Keratinocyte (primary cell): Measurements from ENCODE around the gene VSIG8. TPM values are rescaled to one million over a fixed set of nuclear protein-coding genes. Genes with fewer than 3 reads are reported as not detected.

ENCODE experiments used
- DNase-seq: peaks from one replicate; pipeline ENCODE4 v3.0.0-alpha.2; 2011; ENCODE audit warnings: low read depth, missing footprints, low spot score
- FAIRE-seq: peaks from 2 replicates; lab custom pipeline; 2011; peaks lifted over from hg19 to GRCh38; lab: Jason Lieb, UNC
- H2AFZ ChIP-seq: 2 replicates; pipeline ENCODE4 v1.6.0; 2012; ENCODE audit warnings: low read length, control low read depth, inconsistent platforms; ENCODE audit not compliant: control insufficient read depth
- H3K27ac ChIP-seq: 2 replicates; pipeline ENCODE4 v1.5.1; 2011; ENCODE audit warnings: low read length; ENCODE audit not compliant: control insufficient read depth, insufficient read depth
- H3K27me3 ChIP-seq: 3 replicates; pipeline ENCODE4 v1.6.0; 2011; ENCODE audit warnings: low read length; ENCODE audit not compliant: control insufficient read depth, insufficient read depth; ENCODE audit errors: extremely low read depth
- H3K36me3 ChIP-seq, 2 experiments: 2 replicates in 1 of 2; 3 replicates in 1 of 2; pipeline ENCODE4 v1.5.1; 2011; ENCODE audit warnings: low read length in 2 of 2, mild to moderate bottlenecking in 1 of 2; ENCODE audit not compliant: control insufficient read depth in 2 of 2, insufficient read depth in 2 of 2; ENCODE audit errors: extremely low read depth in 1 of 2
- H3K4me1 ChIP-seq: 3 replicates; pipeline ENCODE4 v1.5.1; 2011; ENCODE audit warnings: low read length; ENCODE audit not compliant: control insufficient read depth, insufficient read depth; ENCODE audit errors: extremely low read depth
- H3K4me2 ChIP-seq: 3 replicates; pipeline ENCODE4 v1.6.0; 2011; ENCODE audit warnings: low read depth, low read length; ENCODE audit not compliant: control insufficient read depth, insufficient read depth; ENCODE audit errors: extremely low read depth
- H3K4me3 ChIP-seq, 3 experiments: fragments of 200-600 bp in 1 of 3; sonication (generic) in 1 of 3; 2 replicates in 2 of 3; 3 replicates in 1 of 3; pipeline ENCODE4 v1.5.1; 2011 to 2016; ENCODE audit warnings: low read length in 3 of 3, mild to moderate bottlenecking in 3 of 3, control low read depth in 2 of 3, inconsistent platforms in 1 of 3, low read depth in 1 of 3, mixed read lengths in 1 of 3, mixed run types in 1 of 3, moderate library complexity in 1 of 3; ENCODE audit not compliant: control insufficient read depth in 2 of 3, insufficient read depth in 2 of 3; ENCODE audit errors: extremely low read depth in 1 of 3
- H3K79me2 ChIP-seq: 2 replicates; pipeline ENCODE4 v1.6.0; 2012; ENCODE audit warnings: low read length; ENCODE audit not compliant: control insufficient read depth, insufficient read depth
- H3K9ac ChIP-seq: 3 replicates; pipeline ENCODE4 v1.6.0; 2011; ENCODE audit warnings: low read length; ENCODE audit not compliant: control insufficient read depth, insufficient read depth; ENCODE audit errors: extremely low read depth
- H3K9me1 ChIP-seq: 3 replicates; pipeline ENCODE4 v1.6.0; 2011; ENCODE audit warnings: low read length; ENCODE audit not compliant: control insufficient read depth, insufficient read depth; ENCODE audit errors: extremely low read depth
- H3K9me3 ChIP-seq: 2 replicates; pipeline ENCODE4 v1.5.1; 2012; ENCODE audit warnings: low read depth, low read length; ENCODE audit not compliant: control insufficient read depth
- H4K20me1 ChIP-seq: 3 replicates; pipeline ENCODE4 v1.6.0; 2011; ENCODE audit warnings: low read length; ENCODE audit not compliant: control insufficient read depth, insufficient read depth; ENCODE audit errors: extremely low read depth
- CTCF ChIP-seq, 3 experiments: IDR thresholded peaks in 1 of 3; conservative IDR thresholded peaks in 1 of 3; optimal IDR thresholded peaks in 1 of 3; 2 replicates in 2 of 3; 3 replicates in 1 of 3; pipeline versions ENCODE3 to v1.5.1; 2011; ENCODE audit warnings: low read length in 3 of 3, mild to moderate bottlenecking in 3 of 3, moderate library complexity in 2 of 3, control low read depth in 1 of 3, inconsistent platforms in 1 of 3; ENCODE audit not compliant: insufficient read depth in 2 of 3; ENCODE audit errors: extremely low read depth in 1 of 3
- EZH2 ChIP-seq: IDR thresholded peaks from one replicate; pipeline ENCODE4 v1.6.1; 2012; ENCODE audit warnings: inconsistent platforms, mild to moderate bottlenecking, low read length, moderate library complexity
- dilution Hi-C: fragments of 300-500 bp; cut with MboI; formaldehyde crosslinking; loops from one replicate; pipeline ENCODE4 v1.7.0; 2020; ENCODE audit warnings: low sequenced_read_pairs; ENCODE audit not compliant: extremely low pct_ligation_motif_present
- polyA plus RNA-seq, 5 experiments: library from polyadenylated mRNA; depleted of rRNA in 3 of 5; stranded (reverse) in 3 of 5; stranded (forward) in 1 of 5; unstranded in 1 of 5; fragments of >200 nt; gene quantifications; 1 replicate in 1 of 5; 2 replicates in 3 of 5; 3 replicates in 1 of 5; pipeline versions ENCODE4 v1.2.1 to v1.2.3, GENCODE V29; 2011 to 2012; ENCODE audit warnings: missing spikeins in 2 of 5, low read depth in 1 of 5, low replicate concordance in 1 of 5

Gene VSIG8
- polyA plus RNA-seq, 1 donor (not counting 4 experiments of a cell fraction or from before 2014, with no cell fraction given), result 0.56 TPM

DNA sequence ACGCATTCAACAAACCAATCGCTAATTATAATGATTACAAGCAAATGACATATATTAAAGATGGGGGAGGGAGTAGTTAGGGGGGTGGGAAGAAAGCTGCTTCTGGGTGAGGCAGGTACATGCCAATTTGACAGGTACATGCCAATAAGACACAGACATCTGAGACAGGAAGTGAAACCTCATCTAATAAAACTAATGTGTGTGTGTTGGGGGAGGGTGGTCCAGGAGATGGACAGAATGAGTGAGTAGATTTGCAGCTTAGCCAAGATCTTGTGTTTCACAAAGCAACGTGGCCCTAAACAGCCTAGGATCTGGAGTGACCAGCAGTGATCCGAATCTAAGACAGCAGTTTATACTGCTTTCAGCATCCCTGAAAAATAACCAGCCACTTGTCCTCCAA is 26.7 kb upstream of the VSIG8 start:
- FAIRE-seq, result peak; percentile 60
- no peak overlapping the region for H3K9ac ChIP-seq
- no peak for TF ChIP-seq CTCF (optimal IDR thresholded peaks at IDR 0.05 in 1 of 3, IDR thresholded peaks at IDR 0.05 in 1 of 3, conservative IDR thresholded peaks at IDR 0.05 in 1 of 3; ENCODE audit: extremely low read depth in 1 of 3, insufficient read depth in 2 of 3, low read length in 3 of 3)
- no peak for TF ChIP-seq EZH2
- H3K4me3 ChIP-seq, result no peak overlapping the region
- no peaks in the 10 kb centered on the region for H3K79me2 ChIP-seq
- H3K4me2 ChIP-seq, result peak overlapping the region; percentile 54
- H3K4me1 ChIP-seq, result peaks cover 19% of the 10 kb centered on the region
- no peak overlapping the region for H2AFZ ChIP-seq
- H3K27me3 ChIP-seq, result no peaks in the 10 kb centered on the region
- H3K9me1 ChIP-seq, result no peaks in the 10 kb centered on the region
- H3K9me3 ChIP-seq, result no peaks in the 10 kb centered on the region
- H3K36me3 ChIP-seq, result no peaks in the 10 kb centered on the region
- no peak for DNase-seq
- H4K20me1 ChIP-seq, result no peaks in the 10 kb centered on the region
- dilution Hi-C loops, result loop anchor here (5.0 kb wide), 1 partner anchor 92 kb away; no protein-coding TSS in a partner anchor
- no peak overlapping the region for H3K27ac ChIP-seq

- H3K9ac ChIP-seq, result no peak overlapping the region
- FAIRE-seq, result no peak
- dilution Hi-C loops, result no loop called here
Measured at GRCh38 chr1:159884296-159884695, 21.8 kb upstream of the VSIG8 start.

More at GRCh38 chr1:159884296-159884695, 21.8 kb upstream of the VSIG8 start:
- no peaks in the 10 kb centered on the region for H3K79me2 ChIP-seq
- no peaks in the 10 kb centered on the region for H3K9me3 ChIP-seq
- H3K4me3 ChIP-seq, result no peak overlapping the region
- peaks cover 36% of the 10 kb centered on the region for H3K4me1 ChIP-seq
- H3K4me2 ChIP-seq, result no peak overlapping the region
- DNase-seq, result no peak
- TF ChIP-seq EZH2 (no peak), CTCF (optimal IDR thresholded peaks at IDR 0.05 in 1 of 3, IDR thresholded peaks at IDR 0.05 in 1 of 3, conservative IDR thresholded peaks at IDR 0.05 in 1 of 3; ENCODE audit: extremely low read depth in 1 of 3, insufficient read depth in 2 of 3, low read length in 3 of 3) (no peak)
- H3K36me3 ChIP-seq, result no peaks in the 10 kb centered on the region
- H3K27ac ChIP-seq, result no peak overlapping the region
- H3K9me1 ChIP-seq, result no peaks in the 10 kb centered on the region
- no peaks in the 10 kb centered on the region for H3K27me3 ChIP-seq
- H2AFZ ChIP-seq, result no peak overlapping the region
- H4K20me1 ChIP-seq, result no peaks in the 10 kb centered on the region
